ENCODE measurements around the gene ATM.
"Not testable (repeated sequence)": the region's sequence is repeated elsewhere in the genome, so short reads cannot be mapped to it uniquely, and the experiment has no call there.

ATM gene

GRCh38 chr11:108393046-108393445 lies 170.2 kb downstream of the ATM start:
- TF ChIP-seq CTCF (IDR thresholded peaks at IDR 0.05; ENCODE audit: low read depth, low read length, missing control alignments): no peak
- in situ Hi-C loops (cut with HindIII; ENCODE audit: low sequenced_read_pairs): no loop called here
- H3K4me3 ChIP-seq (ENCODE audit: low read depth, low read length): no peak overlapping the region
- DNase-seq (ENCODE audit: low read depth): no peak

GRCh38 chr11:108394744-108395284 lies 171.9 kb downstream of the ATM start:
- no peak for DNase-seq (ENCODE audit: low read depth)
- H3K4me3 ChIP-seq (ENCODE audit: low read depth, low read length): no peak overlapping the region
- no peak for TF ChIP-seq CTCF (IDR thresholded peaks at IDR 0.05; ENCODE audit: low read depth, low read length, missing control alignments)
- in situ Hi-C loops (cut with HindIII; ENCODE audit: low sequenced_read_pairs): no loop called here

GRCh38 chr11:108396672-108397071 lies 173.8 kb downstream of the ATM start:
- DNase-seq (ENCODE audit: low read depth); H3K4me3 ChIP-seq (ENCODE audit: low read depth, low read length); in situ Hi-C loops (cut with HindIII; ENCODE audit: low sequenced_read_pairs): not testable (repeated sequence)

- DNase-seq (ENCODE audit: low read depth): no peak
- in situ Hi-C loops (cut with HindIII; ENCODE audit: low sequenced_read_pairs): no loop called here
- H3K4me3 ChIP-seq (ENCODE audit: low read depth, low read length): no peak overlapping the region
- TF ChIP-seq CTCF (IDR thresholded peaks at IDR 0.05; ENCODE audit: low read depth, low read length, missing control alignments): no peak
Observed at GRCh38 chr11:108398439-108398838, 175.6 kb downstream of the ATM start.

GRCh38 chr11:108402241-108402640 lies 179.4 kb downstream of the ATM start:
- no peak for DNase-seq (ENCODE audit: low read depth)
- in situ Hi-C loops (cut with HindIII; ENCODE audit: low sequenced_read_pairs): no loop called here
- no peak overlapping the region for H3K4me3 ChIP-seq (ENCODE audit: low read depth, low read length)
- no peak for TF ChIP-seq CTCF (IDR thresholded peaks at IDR 0.05; ENCODE audit: low read depth, low read length, missing control alignments)

GRCh38 chr11:108403052-108403451 lies 180.2 kb downstream of the ATM start:
- DNase-seq (ENCODE audit: low read depth): no peak
- no peak overlapping the region for H3K4me3 ChIP-seq (ENCODE audit: low read depth, low read length)
- in situ Hi-C loops (cut with HindIII; ENCODE audit: low sequenced_read_pairs): no loop called here
- TF ChIP-seq CTCF (IDR thresholded peaks at IDR 0.05; ENCODE audit: low read depth, low read length, missing control alignments): no peak

GRCh38 chr11:108405706-108406105 lies 182.8 kb downstream of the ATM start:
- DNase-seq (ENCODE audit: low read depth): no peak
- H3K4me3 ChIP-seq (ENCODE audit: low read depth, low read length): no peak overlapping the region
- in situ Hi-C loops (cut with HindIII; ENCODE audit: low sequenced_read_pairs): no loop called here
- no peak for TF ChIP-seq CTCF (IDR thresholded peaks at IDR 0.05; ENCODE audit: low read depth, low read length, missing control alignments)

Measured in astrocyte of the cerebellum (primary cell).